K562 (cell line): ENCODE measurements around the gene TSPOAP1. TPM values are rescaled to one million over a fixed set of nuclear protein-coding genes. Genes with fewer than 3 reads are reported as not detected.

Experiments
- ARNT ChIP-seq, 2 experiments: fragments of 450-650 bp; IDR thresholded peaks; 2 replicates each; pipeline ENCODE4 v1.6.1; 2016; ENCODE audit warnings: mild to moderate bottlenecking in 1 of 2
- BACH1 ChIP-seq: fragments of 200-800 bp; sonication (Bioruptor generic); IDR thresholded peaks from 2 replicates; pipeline ENCODE4 v1.6.1; 2016; ENCODE audit warnings: missing genetic modification characterization, missing compliant biosample characterization
- CC2D1A ChIP-seq: fragments of 450-650 bp; IDR thresholded peaks from 2 replicates; pipeline ENCODE4 v1.6.1; 2017; ENCODE audit warnings: mild to moderate bottlenecking
- GTF2F1 ChIP-seq: IDR thresholded peaks from 2 replicates; pipeline ENCODE4 v1.6.1; 2011; ENCODE audit warnings: low read depth, low read length, improper control_type of control experiment
- ILF3 ChIP-seq: fragments of 450-650 bp; IDR thresholded peaks from 2 replicates; pipeline ENCODE4 v1.6.1; 2018; ENCODE audit warnings: antibody characterized with exemption, mild to moderate bottlenecking, moderate library complexity, borderline replicate concordance
- KLF13 ChIP-seq: fragments of 450-650 bp; IDR thresholded peaks from 2 replicates; pipeline ENCODE4 v1.6.1; 2016; ENCODE audit warnings: missing genetic modification characterization, low read depth, mild to moderate bottlenecking, missing compliant biosample characterization, moderate library complexity, borderline replicate concordance
- MBD2 ChIP-seq: sonication (generic); IDR thresholded peaks from 2 replicates; pipeline ENCODE4 v1.6.1; 2016; ENCODE audit warnings: low read depth, borderline replicate concordance
- MTA1 ChIP-seq: fragments of 450-650 bp; IDR thresholded peaks from 2 replicates; pipeline ENCODE4 v1.6.1; 2017; ENCODE audit warnings: borderline replicate concordance
- RAD51 ChIP-seq: fragments of 450-650 bp; IDR thresholded peaks from 2 replicates; pipeline ENCODE4 v1.7.1; 2016; ENCODE audit warnings: low read depth, mild to moderate bottlenecking, borderline replicate concordance
- SIN3A ChIP-seq, 2 experiments: fragments of 150-350 bp in 1 of 2; IDR thresholded peaks; 2 replicates each; pipeline ENCODE4 v1.6.1; 2011 to 2016; ENCODE audit warnings: borderline replicate concordance in 2 of 2, low read depth in 2 of 2, low read length in 2 of 2, mild to moderate bottlenecking in 2 of 2, moderate library complexity in 2 of 2; ENCODE audit not compliant: control insufficient read depth in 1 of 2
- SMAD1 ChIP-seq: fragments of 150-350 bp; IDR thresholded peaks from 2 replicates; pipeline ENCODE4 v1.6.1; 2014; ENCODE audit warnings: low read length, low read depth; ENCODE audit not compliant: partially characterized antibody
- SRSF3 ChIP-seq: fragments of 200-400 bp; formaldehyde crosslinking; IDR thresholded peaks from 2 replicates; pipeline ENCODE4 v1.6.1; 2016; ENCODE audit warnings: mild to moderate bottlenecking, low read length, moderate library complexity; ENCODE audit not compliant: insufficient read depth
- ZBED1 ChIP-seq: IDR thresholded peaks from 2 replicates; pipeline ENCODE4 v1.6.1; 2014
- ZHX1 ChIP-seq: fragments of 150-350 bp; conservative IDR thresholded peaks from 2 replicates; pipeline ENCODE4 v1.6.1; 2014; ENCODE audit warnings: low read length
- ZNF24 ChIP-seq: fragments of 450-650 bp; IDR thresholded peaks from 2 replicates; pipeline ENCODE4 v1.6.1; 2016
- ZNF589 ChIP-seq: fragments of 200-800 bp; sonication (Bioruptor generic); IDR thresholded peaks from 2 replicates; pipeline ENCODE4 v1.6.1; 2016; ENCODE audit warnings: low read depth, missing genetic modification characterization, missing compliant biosample characterization
- polyA plus RNA-seq, 8 experiments: library from polyadenylated mRNA; depleted of rRNA in 4 of 8; stranded (reverse) in 5 of 8; unstranded in 3 of 8; fragments of >200 nt; fragmentation: Nextera tagmentation in 2 of 8; fragmentation: Illumina TruSeq in 1 of 8; extraction: Ambion mirVana in 2 of 8; extraction: Trizol in 1 of 8; gene quantifications; 2 replicates each; pipeline versions ENCODE4 v1.2.1 to v1.2.3, GENCODE V29; 2011 to 2014; ENCODE audit warnings: inconsistent platforms in 1 of 8, missing spikeins in 1 of 8
- total RNA-seq, 7 experiments: library from RNA; depleted of rRNA in 6 of 7; stranded (reverse); fragments of >200 nt in 6 of 7; fragmentation: Illumina TruSeq in 2 of 7; extraction: Trizol in 2 of 7; gene quantifications; 2 replicates each; pipeline versions ENCODE4 v1.2.1 to v1.2.3, GENCODE V29; 2011 to 2021; ENCODE audit warnings: low replicate concordance in 1 of 7
- TF ChIP-seq, protein P1 (sequence below): fragments of 250-450 bp; sonication (Bioruptor Pico); IDR thresholded peaks from 2 replicates; pipeline ENCODE4 v1.5.0; 2021
- TF ChIP-seq, protein P2 (sequence below): sonication (generic); IDR thresholded peaks from 2 replicates; pipeline ENCODE4 v1.6.1; 2016
- TF ChIP-seq, protein P3 (sequence below): fragments of 250-450 bp; sonication (Bioruptor Pico); IDR thresholded peaks from 2 replicates; pipeline ENCODE4 v1.8.0; 2022; ENCODE audit warnings: inconsistent platforms, mild to moderate bottlenecking, moderate library complexity, borderline replicate concordance
- TF ChIP-seq, protein P4 (sequence below), 2 experiments: IDR thresholded peaks; 2 replicates each; pipeline ENCODE4 v1.6.1; 2011; ENCODE audit warnings: borderline replicate concordance in 1 of 2, control low read depth in 1 of 2, low read depth in 1 of 2, low read length in 1 of 2, mild to moderate bottlenecking in 1 of 2, mixed read lengths in 1 of 2, moderate library complexity in 1 of 2; ENCODE audit not compliant: insufficient read depth in 1 of 2, insufficient read length in 1 of 2, poor library complexity in 1 of 2, severe bottlenecking in 1 of 2; ENCODE audit errors: extremely low read depth in 1 of 2

Gene TSPOAP1
- total and polyA plus RNA-seq, 9 of the 15 experiments (the other 6 are each of a cell fraction or from before 2014, with no cell fraction given), result 0.87 to 3.9 (median 1.8) TPM; not detected in 2

DNA sequence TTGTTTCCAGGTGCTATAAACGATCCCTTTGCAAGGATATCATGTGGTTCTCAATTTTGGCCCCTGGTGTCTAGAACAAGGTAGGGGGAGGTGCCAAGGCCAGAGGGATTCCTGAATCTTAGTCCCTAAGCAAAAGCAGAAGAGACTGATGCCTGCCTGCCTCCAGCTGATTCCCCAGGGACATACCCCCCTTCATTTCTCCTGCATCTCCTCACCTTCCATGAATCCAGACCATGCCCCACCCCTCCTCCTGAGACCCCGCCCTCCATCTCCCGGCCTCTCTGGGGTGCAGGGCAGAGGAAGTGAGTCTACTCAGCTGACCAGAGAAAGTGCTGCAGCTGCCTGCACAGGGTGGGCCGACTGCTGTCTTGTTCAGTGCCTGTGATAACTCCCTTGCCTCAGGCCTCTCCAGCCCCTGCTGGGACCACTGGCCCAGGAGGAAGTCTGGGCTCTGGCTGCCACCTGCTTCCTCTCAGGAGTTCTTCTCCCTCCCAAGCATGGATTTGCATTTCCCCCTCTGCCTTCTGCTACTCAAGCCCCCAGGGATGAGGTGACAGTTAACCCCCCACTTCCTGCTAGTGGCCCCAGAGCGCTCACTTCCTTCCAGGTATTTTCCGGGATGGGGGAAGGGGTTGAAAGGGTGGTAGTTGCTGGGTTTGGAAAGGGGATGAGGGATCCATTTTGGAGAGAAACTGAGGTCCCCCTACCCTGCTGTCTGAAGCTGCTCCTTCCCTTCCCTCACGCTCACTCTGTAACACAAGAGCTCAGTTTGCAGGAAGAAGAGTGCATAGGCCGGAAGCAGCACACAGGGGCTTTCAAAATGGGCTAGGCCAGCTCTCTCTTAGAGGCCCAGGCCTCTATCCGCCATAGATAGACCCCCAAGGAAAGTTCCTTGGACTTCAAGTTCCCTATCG, 10.5 kb upstream of the TSPOAP1 start (continued):
- TF ChIP-seq ZHX1 (no peak), BACH1 (no peak), SRSF3 (no peak), ARNT (IDR thresholded peaks at IDR 0.05) (peak; percentile 0 to 19; a peak in 2 of 4 replicates), GTF2F1 (0 out of 2 replicates have a peak, but pooled peaks have one; percentile 32), ZNF24 (no peak), MTA1 (no peak), KLF13 (tag) (no peak), ZBED1 (0 out of 2 replicates have a peak, but pooled peaks have one; percentile 54), SMAD1 (peak; percentile 68), RAD51 (no peak), ILF3 (no peak), ZNF589 (no peak), CC2D1A (no peak), MBD2 (peak; percentile 70; the same call in 1 of the 2 replicates), SIN3A (IDR thresholded peaks at IDR 0.05; ENCODE audit: borderline replicate concordance in 2 of 2, control insufficient read depth in 1 of 2, low read depth in 2 of 2, low read length in 2 of 2) (peak; percentile 89 to 92; a peak in 3 of 4 replicates)
- TF ChIP-seq, protein P1, sequence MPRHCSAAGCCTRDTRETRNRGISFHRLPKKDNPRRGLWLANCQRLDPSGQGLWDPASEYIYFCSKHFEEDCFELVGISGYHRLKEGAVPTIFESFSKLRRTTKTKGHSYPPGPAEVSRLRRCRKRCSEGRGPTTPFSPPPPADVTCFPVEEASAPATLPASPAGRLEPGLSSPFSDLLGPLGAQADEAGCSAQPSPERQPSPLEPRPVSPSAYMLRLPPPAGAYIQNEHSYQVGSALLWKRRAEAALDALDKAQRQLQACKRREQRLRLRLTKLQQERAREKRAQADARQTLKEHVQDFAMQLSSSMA (CRISPR knock-in tag), result 0 out of 2 replicates have a peak, but pooled peaks have one; percentile 39
- TF ChIP-seq, protein P2, sequence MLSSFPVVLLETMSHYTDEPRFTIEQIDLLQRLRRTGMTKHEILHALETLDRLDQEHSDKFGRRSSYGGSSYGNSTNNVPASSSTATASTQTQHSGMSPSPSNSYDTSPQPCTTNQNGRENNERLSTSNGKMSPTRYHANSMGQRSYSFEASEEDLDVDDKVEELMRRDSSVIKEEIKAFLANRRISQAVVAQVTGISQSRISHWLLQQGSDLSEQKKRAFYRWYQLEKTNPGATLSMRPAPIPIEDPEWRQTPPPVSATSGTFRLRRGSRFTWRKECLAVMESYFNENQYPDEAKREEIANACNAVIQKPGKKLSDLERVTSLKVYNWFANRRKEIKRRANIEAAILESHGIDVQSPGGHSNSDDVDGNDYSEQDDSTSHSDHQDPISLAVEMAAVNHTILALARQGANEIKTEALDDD, result no peak
- TF ChIP-seq, protein P3, sequence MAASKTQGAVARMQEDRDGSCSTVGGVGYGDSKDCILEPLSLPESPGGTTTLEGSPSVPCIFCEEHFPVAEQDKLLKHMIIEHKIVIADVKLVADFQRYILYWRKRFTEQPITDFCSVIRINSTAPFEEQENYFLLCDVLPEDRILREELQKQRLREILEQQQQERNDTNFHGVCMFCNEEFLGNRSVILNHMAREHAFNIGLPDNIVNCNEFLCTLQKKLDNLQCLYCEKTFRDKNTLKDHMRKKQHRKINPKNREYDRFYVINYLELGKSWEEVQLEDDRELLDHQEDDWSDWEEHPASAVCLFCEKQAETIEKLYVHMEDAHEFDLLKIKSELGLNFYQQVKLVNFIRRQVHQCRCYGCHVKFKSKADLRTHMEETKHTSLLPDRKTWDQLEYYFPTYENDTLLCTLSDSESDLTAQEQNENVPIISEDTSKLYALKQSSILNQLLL, result no peak
- TF ChIP-seq, protein P4, sequence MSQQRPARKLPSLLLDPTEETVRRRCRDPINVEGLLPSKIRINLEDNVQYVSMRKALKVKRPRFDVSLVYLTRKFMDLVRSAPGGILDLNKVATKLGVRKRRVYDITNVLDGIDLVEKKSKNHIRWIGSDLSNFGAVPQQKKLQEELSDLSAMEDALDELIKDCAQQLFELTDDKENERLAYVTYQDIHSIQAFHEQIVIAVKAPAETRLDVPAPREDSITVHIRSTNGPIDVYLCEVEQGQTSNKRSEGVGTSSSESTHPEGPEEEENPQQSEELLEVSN (IDR thresholded peaks at IDR 0.05; ENCODE audit: borderline replicate concordance in 1 of 2, extremely low read depth in 1 of 2, insufficient read depth in 1 of 2, insufficient read length in 1 of 2, low read depth in 1 of 2, low read length in 1 of 2, poor library complexity in 1 of 2, severe bottlenecking in 1 of 2), result peak in 1 of 2 experiments; percentile 10
